Right renal pelvis (tissue), 4 donors: ENCODE measurements around the gene RNF123. TPM values are rescaled to one million over a fixed set of nuclear protein-coding genes. Genes with fewer than 3 reads are reported as not detected.
A peak's percentile ranks its signal among the peaks of the same experiment; 100 is the strongest.
"Not testable (repeated sequence)": the region's sequence is repeated elsewhere in the genome, so short reads cannot be mapped to it uniquely, and the experiment has no call there.

Experiments used
- DNase-seq, 4 donors: peaks; one replicate each; pipeline ENCODE4 v3.0.0-alpha.2; 2013; ENCODE audit warnings: low read depth in 4 of 4, low spot score in 3 of 4, missing footprints in 1 of 4
- polyA plus RNA-seq, 4 donors: library from polyadenylated mRNA; unstranded; fragments of 120-200 nt; gene quantifications; one replicate each; pipeline ENCODE4 v1.2.1, GENCODE V29; 2013; ENCODE audit not compliant: insufficient read length in 4 of 4

RNF123 gene
- polyA plus RNA-seq, 4 donors: 35.2 to 38.2 (median 36.8) TPM

- no peak for DNase-seq
Observed at GRCh38 chr3:49675912-49676311, 13.4 kb upstream of the RNF123 start.

GRCh38 chr3:49680493-49681231 lies 8.7 kb upstream of the RNF123 start:
- no peak for DNase-seq

- no peak for DNase-seq
Observed at GRCh38 chr3:49681232-49681522, 8.2 kb upstream of the RNF123 start.

- DNase-seq: no peak
Observed at GRCh38 chr3:49681543-49681942, 7.8 kb upstream of the RNF123 start.

GRCh38 chr3:49683162-49683561 lies 6.2 kb upstream of the RNF123 start:
- DNase-seq: no peak

GRCh38 chr3:49684453-49684852 lies 4.9 kb upstream of the RNF123 start:
- not testable (repeated sequence) for DNase-seq

- not testable (repeated sequence) for DNase-seq
Observed at GRCh38 chr3:49685103-49685502, 4.3 kb upstream of the RNF123 start.

- DNase-seq: not testable (repeated sequence)
Observed at GRCh38 chr3:49685846-49686245, 3.5 kb upstream of the RNF123 start.

- DNase-seq: not testable (repeated sequence)
Observed at GRCh38 chr3:49686346-49686745, 3.0 kb upstream of the RNF123 start.

- peak in 1 of 4 donors; percentile 55 for DNase-seq
Observed at GRCh38 chr3:49686769-49687423, 2.5 kb upstream of the RNF123 start.

GRCh38 chr3:49687424-49687795 lies 1.9 kb upstream of the RNF123 start:
- DNase-seq: not testable (repeated sequence)

GRCh38 chr3:49688338-49689045 lies 865 bp upstream of the RNF123 start:
- not testable (repeated sequence) for DNase-seq

GRCh38 chr3:49689908-49690624 lies 709 bp downstream of the RNF123 start:
- DNase-seq: not testable (repeated sequence)

GRCh38 chr3:49690856-49691255 lies 1.5 kb downstream of the RNF123 start:
- DNase-seq: not testable (repeated sequence)

GRCh38 chr3:49691481-49691880 lies 2.1 kb downstream of the RNF123 start:
- DNase-seq: not testable (repeated sequence)

- not testable (repeated sequence) for DNase-seq
Observed at GRCh38 chr3:49694409-49695070, 5.2 kb downstream of the RNF123 start.

- not testable (repeated sequence) for DNase-seq
Observed at GRCh38 chr3:49695350-49696015, 6.1 kb downstream of the RNF123 start.

- DNase-seq: no peak
Observed at GRCh38 chr3:49699281-49699979, 10.1 kb downstream of the RNF123 start.

GRCh38 chr3:49700014-49700413 lies 10.7 kb downstream of the RNF123 start:
- DNase-seq: no peak
